VCaP (cell line): Measurements from ENCODE around the gene RNU2-63P.
"Not testable (repeated sequence)": the region's sequence is repeated elsewhere in the genome, so short reads cannot be mapped to it uniquely, and the experiment has no call there.

Source experiments
- H3K27ac ChIP-seq: fragments of 450-650 bp; 2 replicates; pipeline ENCODE4 v1.5.1; 2017
- TF ChIP-seq, protein P1 (sequence below): fragments of 450-650 bp; conservative IDR thresholded peaks from 2 replicates; pipeline ENCODE4 v1.5.1; 2017; ENCODE audit warnings: mild to moderate bottlenecking, moderate library complexity

The RNU2-63P gene

DNA sequence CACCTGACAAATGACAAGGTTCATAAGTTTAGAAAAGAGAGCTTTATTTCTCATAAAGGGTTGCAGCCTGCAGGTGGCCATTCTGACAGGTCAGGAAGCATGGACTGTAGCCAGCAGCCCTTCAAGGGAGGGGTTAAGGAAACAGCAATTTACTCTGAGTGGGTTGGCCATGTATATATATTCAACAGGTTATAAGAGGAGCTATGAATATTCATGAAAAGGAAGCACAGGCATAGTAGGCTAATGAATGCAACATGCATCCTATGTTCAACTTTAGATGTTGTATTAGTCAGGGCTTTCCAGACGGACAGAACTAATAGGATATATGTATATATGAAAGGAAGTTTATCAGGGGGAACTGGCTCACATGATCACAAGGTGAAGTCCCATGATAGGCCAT is 20.6 kb downstream of the RNU2-63P start:
- TF ChIP-seq, protein P1, sequence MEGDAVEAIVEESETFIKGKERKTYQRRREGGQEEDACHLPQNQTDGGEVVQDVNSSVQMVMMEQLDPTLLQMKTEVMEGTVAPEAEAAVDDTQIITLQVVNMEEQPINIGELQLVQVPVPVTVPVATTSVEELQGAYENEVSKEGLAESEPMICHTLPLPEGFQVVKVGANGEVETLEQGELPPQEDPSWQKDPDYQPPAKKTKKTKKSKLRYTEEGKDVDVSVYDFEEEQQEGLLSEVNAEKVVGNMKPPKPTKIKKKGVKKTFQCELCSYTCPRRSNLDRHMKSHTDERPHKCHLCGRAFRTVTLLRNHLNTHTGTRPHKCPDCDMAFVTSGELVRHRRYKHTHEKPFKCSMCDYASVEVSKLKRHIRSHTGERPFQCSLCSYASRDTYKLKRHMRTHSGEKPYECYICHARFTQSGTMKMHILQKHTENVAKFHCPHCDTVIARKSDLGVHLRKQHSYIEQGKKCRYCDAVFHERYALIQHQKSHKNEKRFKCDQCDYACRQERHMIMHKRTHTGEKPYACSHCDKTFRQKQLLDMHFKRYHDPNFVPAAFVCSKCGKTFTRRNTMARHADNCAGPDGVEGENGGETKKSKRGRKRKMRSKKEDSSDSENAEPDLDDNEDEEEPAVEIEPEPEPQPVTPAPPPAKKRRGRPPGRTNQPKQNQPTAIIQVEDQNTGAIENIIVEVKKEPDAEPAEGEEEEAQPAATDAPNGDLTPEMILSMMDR = no peak
- no peak overlapping the region for H3K27ac ChIP-seq

DNA sequence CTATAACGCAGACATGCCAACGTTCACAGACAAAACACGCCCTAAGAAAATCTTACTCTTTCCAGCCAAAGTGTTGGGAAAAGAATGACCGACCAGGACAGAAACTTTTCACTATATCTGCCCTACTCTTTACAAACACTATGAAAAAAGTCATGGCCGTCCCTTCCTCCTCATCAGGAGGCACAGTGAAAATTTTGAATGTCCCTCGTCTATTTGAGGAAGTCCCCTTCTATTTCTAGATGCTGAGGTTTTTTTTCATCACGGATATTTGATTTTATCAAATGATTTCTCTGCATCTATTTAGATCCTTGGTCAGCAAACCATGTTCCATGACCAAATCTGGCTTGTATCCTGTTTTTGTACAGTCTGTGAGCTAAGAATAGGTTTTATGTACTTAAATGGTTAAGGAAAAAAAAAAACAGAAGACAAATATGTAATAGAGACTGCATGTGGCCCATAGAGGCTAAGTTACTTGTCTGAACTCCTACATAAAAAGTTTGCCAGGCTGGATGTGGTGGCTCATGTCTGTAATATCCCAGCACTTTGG is 22.0 kb downstream of the RNU2-63P start:
- H3K27ac ChIP-seq = not testable (repeated sequence)

DNA sequence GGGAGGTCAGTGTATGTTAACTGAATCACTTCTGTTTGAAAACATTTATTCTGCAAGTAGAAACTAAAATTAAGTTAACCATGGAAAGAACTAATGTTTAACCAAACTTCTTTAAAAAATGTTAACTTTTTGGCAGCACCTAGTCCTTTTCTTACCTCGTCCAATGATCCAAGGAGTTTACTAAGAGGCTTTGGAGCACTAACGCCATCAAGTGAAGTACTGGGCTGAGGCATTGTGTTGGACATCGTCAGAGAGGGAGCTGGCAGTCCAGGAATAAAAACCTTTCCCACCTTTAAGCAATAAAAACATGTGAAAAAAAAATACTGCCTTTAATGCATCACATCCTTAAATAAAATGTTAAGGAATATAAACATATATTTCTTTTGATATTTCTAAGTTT is 23.8 kb downstream of the RNU2-63P start:
- H3K27ac ChIP-seq = not testable (repeated sequence)

DNA sequence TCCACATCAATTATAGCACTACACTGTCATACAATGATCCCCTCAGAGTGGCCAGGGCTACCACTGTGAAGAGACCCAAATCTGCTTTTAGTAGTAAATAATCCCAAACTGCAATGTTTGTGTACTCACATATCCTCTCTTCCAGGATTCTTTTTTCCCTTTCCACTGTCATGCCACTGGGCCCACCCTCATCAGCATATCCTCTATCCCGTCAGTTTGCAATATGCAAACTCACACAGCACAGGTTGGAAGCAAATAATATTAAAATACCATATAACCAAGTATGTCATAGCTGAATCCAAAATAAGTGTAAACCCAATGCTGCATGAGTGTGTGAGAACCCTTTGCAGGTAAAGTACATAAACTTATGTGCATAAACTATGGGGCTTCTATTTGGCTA is 28.9 kb downstream of the RNU2-63P start:
- H3K27ac ChIP-seq = not testable (repeated sequence)

DNA sequence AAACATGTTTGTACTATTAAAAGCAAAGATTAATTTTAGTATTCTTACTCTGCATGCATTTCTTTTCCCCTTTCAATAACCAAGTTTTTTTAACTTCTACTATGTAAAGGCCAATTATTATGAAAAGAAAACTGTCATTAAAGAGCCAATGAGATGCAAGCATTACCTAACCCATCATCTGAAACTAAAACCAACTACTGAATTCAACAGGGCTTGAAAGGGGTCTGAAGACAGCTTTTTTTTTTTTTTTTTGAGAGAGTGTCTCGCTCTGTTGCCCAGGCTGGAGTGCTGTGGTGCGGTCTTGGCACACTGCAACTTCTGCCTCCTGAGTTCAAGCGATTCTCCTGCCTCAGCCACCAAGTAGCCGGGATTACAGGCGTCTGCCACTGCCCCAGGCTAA is 30.4 kb downstream of the RNU2-63P start:
- not testable (repeated sequence) for H3K27ac ChIP-seq

DNA sequence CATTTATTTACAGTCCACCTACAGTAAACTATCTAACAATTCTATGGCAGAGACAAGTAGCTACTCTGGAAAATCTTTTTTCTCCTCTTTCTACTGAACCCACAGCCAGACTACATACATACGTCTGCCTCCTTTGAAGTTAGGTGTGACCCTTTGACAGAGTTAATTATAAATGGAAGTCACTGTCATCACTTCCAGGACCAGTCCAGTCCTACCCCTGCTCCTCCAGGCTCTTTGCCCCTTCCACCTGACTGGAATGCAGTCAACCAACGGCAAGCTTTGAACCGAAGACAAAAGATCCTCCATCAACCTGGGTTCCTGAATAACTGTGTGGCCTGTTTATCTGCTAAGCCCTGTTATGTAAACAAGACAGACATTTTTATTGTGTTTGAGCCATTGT is 35.2 kb downstream of the RNU2-63P start:
- H3K27ac ChIP-seq = not testable (repeated sequence)

DNA sequence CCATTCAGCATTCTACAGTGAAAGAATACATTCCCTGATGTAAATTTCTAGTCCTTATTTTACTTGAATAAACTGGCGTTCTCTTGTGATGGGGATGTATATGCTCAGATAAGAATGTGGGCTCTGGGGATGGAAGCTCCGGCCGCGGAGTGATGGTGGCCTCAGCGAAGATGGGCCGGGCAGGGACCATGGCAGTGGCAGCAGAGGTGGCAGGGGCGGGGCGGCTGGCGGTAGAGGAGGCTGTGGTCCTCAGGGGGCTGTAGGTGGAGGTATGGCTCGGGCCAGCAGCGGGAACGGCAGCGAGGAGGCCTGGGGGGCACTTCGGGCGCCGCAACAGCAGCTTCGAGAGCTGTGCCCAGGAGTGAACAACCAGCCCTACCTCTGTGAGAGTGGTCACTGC is 44.0 kb downstream of the RNU2-63P start:
- not testable (repeated sequence) for H3K27ac ChIP-seq
